ENCODE measurements around the gene TRPM5. TPM values are rescaled to one million over a fixed set of nuclear protein-coding genes. Genes with fewer than 3 reads are reported as not detected.

The TRPM5 gene
- total RNA-seq, 2 donors from 2014 or later: 0.68 TPM; not detected in 1

- Histone ChIP-seq H3K4me3 (no peak overlapping the region), H3K9me3 (no peaks in the 10 kb centered on the region), H3K36me3 (no peaks in the 10 kb centered on the region), H3K27me3 (replicated peaks; ENCODE audit: insufficient read depth) (no peaks in the 10 kb centered on the region), H3K4me1 (replicated peaks) (no peaks in the 10 kb centered on the region), H3K27ac (no peak overlapping the region)
- no peak for DNase-seq (ENCODE audit: low spot score)
- intact Hi-C loops (cut with DNase I): no loop called here
- TF ChIP-seq CTCF (IDR thresholded peaks at IDR 0.05) (no peak), POLR2A (IDR thresholded peaks at IDR 0.05) (no peak), POLR2AphosphoS5 (IDR thresholded peaks at IDR 0.05) (no peak)
- WGBS: 82% methylated on average over 30 of the region's 30 CpGs
These were observed 32.6 kb downstream of the TRPM5 start for GRCh38 chr11:2411446-2412305.

GRCh38 chr11:2410616-2411015 is 33.7 kb downstream of the TRPM5 start:
- Histone ChIP-seq H3K4me1 (replicated peaks) (no peaks in the 10 kb centered on the region), H3K4me3 (no peak overlapping the region), H3K27me3 (replicated peaks; ENCODE audit: insufficient read depth) (no peaks in the 10 kb centered on the region), H3K36me3 (no peaks in the 10 kb centered on the region), H3K9me3 (no peaks in the 10 kb centered on the region), H3K27ac (no peak overlapping the region)
- 76% methylated on average over 8 of the region's 9 CpGs for WGBS
- intact Hi-C loops (cut with DNase I): no loop called here
- DNase-seq (ENCODE audit: low spot score): no peak
- TF ChIP-seq POLR2A (IDR thresholded peaks at IDR 0.05): no peak
- no peak for TF ChIP-seq POLR2AphosphoS5 (IDR thresholded peaks at IDR 0.05)
- TF ChIP-seq CTCF (IDR thresholded peaks at IDR 0.05): no peak

GRCh38 chr11:2409611-2410468 is 34.5 kb downstream of the TRPM5 start:
- intact Hi-C loops (cut with DNase I): no loop called here
- no peak for DNase-seq (ENCODE audit: low spot score)
- H3K27me3 ChIP-seq (replicated peaks; ENCODE audit: insufficient read depth): no peaks in the 10 kb centered on the region
- H3K9me3 ChIP-seq: no peaks in the 10 kb centered on the region
- H3K27ac ChIP-seq: no peak overlapping the region
- H3K36me3 ChIP-seq: no peaks in the 10 kb centered on the region
- WGBS: 50% methylated on average over 41 of the region's 42 CpGs
- H3K4me1 ChIP-seq (replicated peaks): no peaks in the 10 kb centered on the region
- no peak overlapping the region for H3K4me3 ChIP-seq
- TF ChIP-seq POLR2A (IDR thresholded peaks at IDR 0.05): no peak

- 47% methylated on average over 16 of the region's 16 CpGs for WGBS
- Histone ChIP-seq H3K27ac (no peak overlapping the region), H3K27me3 (replicated peaks; ENCODE audit: insufficient read depth) (no peaks in the 10 kb centered on the region), H3K36me3 (no peaks in the 10 kb centered on the region), H3K9me3 (no peaks in the 10 kb centered on the region), H3K4me3 (no peak overlapping the region), H3K4me1 (replicated peaks) (no peaks in the 10 kb centered on the region)
- TF ChIP-seq POLR2AphosphoS5 (IDR thresholded peaks at IDR 0.05) (no peak), CTCF (IDR thresholded peaks at IDR 0.05) (no peak), POLR2A (IDR thresholded peaks at IDR 0.05) (no peak)
- no peak for DNase-seq (ENCODE audit: low spot score)
- intact Hi-C loops (cut with DNase I): no loop called here
These were observed 35.2 kb downstream of the TRPM5 start for GRCh38 chr11:2409126-2409525.

GRCh38 chr11:2408671-2409070 is 35.6 kb downstream of the TRPM5 start:
- DNase-seq (ENCODE audit: low spot score): no peak
- no peak for TF ChIP-seq POLR2A (IDR thresholded peaks at IDR 0.05)
- TF ChIP-seq CTCF (IDR thresholded peaks at IDR 0.05): no peak
- Histone ChIP-seq H3K4me1 (replicated peaks) (no peaks in the 10 kb centered on the region), H3K4me3 (no peak overlapping the region), H3K36me3 (peaks cover 0 to under 1% of the 10 kb centered on the region in 2 donors), H3K27ac (no peak overlapping the region), H3K9me3 (no peaks in the 10 kb centered on the region), H3K27me3 (replicated peaks; ENCODE audit: insufficient read depth) (no peaks in the 10 kb centered on the region)
- WGBS: 53% methylated on average over 11 of the region's 11 CpGs
- intact Hi-C loops (cut with DNase I): no loop called here

Measured in prostate gland (tissue), 2 donors.